NCI-H187 (cell line): ENCODE measurements around the gene EPB41L2.
"Not testable (repeated sequence)": the region's sequence is repeated elsewhere in the genome, so short reads cannot be mapped to it uniquely, and the experiment has no call there.

ENCODE experiments used
- DNase-seq, 2 experiments: peaks; one replicate each; lab custom pipeline; 2025; lab: John Stamatoyannopoulos, UW

The EPB41L2 gene

GRCh38 chr6:130837067-130837466 is 226.0 kb downstream of the EPB41L2 start:
- no peak for DNase-seq

- no peak for DNase-seq
Observed at GRCh38 chr6:130836055-130836640, 226.9 kb downstream of the EPB41L2 start.

- no peak for DNase-seq
Observed at GRCh38 chr6:130834482-130835251, 228.4 kb downstream of the EPB41L2 start.

GRCh38 chr6:130833569-130833968 is 229.5 kb downstream of the EPB41L2 start:
- DNase-seq, result no peak

GRCh38 chr6:130831607-130832006 is 231.4 kb downstream of the EPB41L2 start:
- no peak for DNase-seq

- DNase-seq, result no peak
Observed at GRCh38 chr6:130829333-130829910, 233.6 kb downstream of the EPB41L2 start.

- DNase-seq, result no peak
Observed at GRCh38 chr6:130827247-130828149, 235.5 kb downstream of the EPB41L2 start, which contains the start of gene SMLR1. TSS of gene SMLR1 (plus strand) at chr6:130827406. CDS start at chr6:130827414, 8 bp downstream.

- no peak for DNase-seq
Observed at GRCh38 chr6:130826442-130827246, 236.4 kb downstream of the EPB41L2 start.

- no peak for DNase-seq
Observed at GRCh38 chr6:130825772-130826441, 237.1 kb downstream of the EPB41L2 start.

GRCh38 chr6:130824978-130825694 is 237.9 kb downstream of the EPB41L2 start:
- DNase-seq, result no peak

- DNase-seq, result no peak
Observed at GRCh38 chr6:130822736-130823135, 240.3 kb downstream of the EPB41L2 start.

- no peak for DNase-seq
Observed at GRCh38 chr6:130815200-130816071, 247.6 kb downstream of the EPB41L2 start.

GRCh38 chr6:130814506-130814905 is 248.5 kb downstream of the EPB41L2 start:
- DNase-seq, result no peak

GRCh38 chr6:130811932-130812331 is 251.1 kb downstream of the EPB41L2 start:
- DNase-seq, result no peak

- DNase-seq, result no peak
Observed at GRCh38 chr6:130810307-130811030, 252.6 kb downstream of the EPB41L2 start.

GRCh38 chr6:130801368-130801767 is 261.7 kb downstream of the EPB41L2 start:
- not testable (repeated sequence) for DNase-seq

GRCh38 chr6:130797061-130797460 is 266.0 kb downstream of the EPB41L2 start:
- no peak for DNase-seq

GRCh38 chr6:130796313-130796905 is 266.6 kb downstream of the EPB41L2 start:
- no peak for DNase-seq
